SK-N-SH (cell line): ENCODE measurements around the gene LHB. TPM values are rescaled to one million over a fixed set of nuclear protein-coding genes. Genes with fewer than 3 reads are reported as not detected.

Experiments
- CTCF ChIA-PET: fragments of 300-600, 350-600 bp; formaldehyde crosslinking; extraction: SDS; loops from one replicate; lab custom pipeline; 2021; lab: Yijun Ruan, JAX
- POLR2A ChIA-PET: fragments of 350-600 bp; sonication (Branson Sonifier 250); formaldehyde crosslinking; extraction: SDS; loops from one replicate; lab custom pipeline; 2020; ENCODE audit warnings: antibody characterized with exemption, inconsistent platforms; lab: Yijun Ruan, JAX
- DNase-seq: peaks from one replicate; pipeline ENCODE4 v3.0.0; 2012
- H2AFZ ChIP-seq: fragments of 200-600 bp; sonication (generic); 2 replicates; pipeline ENCODE4 v1.8.1; 2016; ENCODE audit warnings: antibody characterized with exemption, mild to moderate bottlenecking, low read depth
- H3F3A ChIP-seq: fragments of 200-600 bp; sonication (generic); replicated peaks from 2 replicates; pipeline ENCODE3; 2016; ENCODE audit warnings: antibody characterized with exemption, mild to moderate bottlenecking; ENCODE audit not compliant: insufficient read depth
- H3K27ac ChIP-seq, 2 experiments: fragments of 200-500 bp in 1 of 2; fragments of 200-600 bp in 1 of 2; sonication (Bioruptor generic) in 1 of 2; sonication (generic), shearing (Covaris generic) in 1 of 2; 2 replicates each; pipeline versions ENCODE4 v1.5.1 to v1.6.1; 2014 to 2016; ENCODE audit warnings: low read depth in 2 of 2, inconsistent platforms in 1 of 2, low read length in 1 of 2, mild to moderate bottlenecking in 1 of 2, mixed read lengths in 1 of 2
- H3K27me3 ChIP-seq: fragments of 200-600 bp; sonication (generic), shearing (Covaris generic); 2 replicates; pipeline ENCODE4 v1.6.1; 2016; ENCODE audit warnings: mixed run types; ENCODE audit not compliant: insufficient read depth
- H3K36me3 ChIP-seq, 2 experiments: fragments of 200-500 bp in 1 of 2; fragments of 200-600 bp in 1 of 2; sonication (Bioruptor generic) in 1 of 2; sonication (generic) in 1 of 2; replicated peaks in 1 of 2; 2 replicates each; pipeline versions ENCODE3 to v1.5.1; 2014 to 2016; ENCODE audit warnings: low read length in 1 of 2, mild to moderate bottlenecking in 1 of 2; ENCODE audit not compliant: insufficient read depth in 2 of 2, control insufficient read depth in 1 of 2
- H3K4me1 ChIP-seq, 2 experiments: fragments of 200-500 bp in 1 of 2; fragments of 200-600 bp in 1 of 2; sonication (Bioruptor generic) in 1 of 2; sonication (generic), shearing (Covaris generic) in 1 of 2; 2 replicates each; pipeline versions ENCODE4 v1.5.1 to v1.6.1; 2014 to 2016; ENCODE audit warnings: low read depth in 1 of 2, low read length in 1 of 2, mixed run types in 1 of 2; ENCODE audit not compliant: insufficient read depth in 2 of 2, control insufficient read depth in 1 of 2
- H3K4me2 ChIP-seq: fragments of 200-600 bp; sonication (generic), shearing (Covaris generic); 2 replicates; pipeline ENCODE4 v1.6.1; 2017; ENCODE audit warnings: mixed run types
- H3K4me3 ChIP-seq, 2 experiments: fragments of 200-500 bp in 1 of 2; fragments of 200-600 bp in 1 of 2; sonication (Bioruptor generic) in 1 of 2; sonication (generic), shearing (Covaris generic) in 1 of 2; 2 replicates each; pipeline versions ENCODE4 v1.5.1 to v1.8.1; 2014 to 2016; ENCODE audit warnings: low read depth in 2 of 2, inconsistent platforms in 1 of 2, low read length in 1 of 2, mild to moderate bottlenecking in 1 of 2, mixed read lengths in 1 of 2, moderate library complexity in 1 of 2
- H3K79me2 ChIP-seq: fragments of 200-600 bp; sonication (generic); 2 replicates; pipeline ENCODE4 v1.8.1; 2017; ENCODE audit warnings: mild to moderate bottlenecking; ENCODE audit not compliant: insufficient read depth
- H3K9ac ChIP-seq: fragments of 200-600 bp; sonication (generic); 2 replicates; pipeline ENCODE4 v1.6.1; 2017; ENCODE audit warnings: mixed run types
- H3K9me2 ChIP-seq: fragments of 200-600 bp; sonication (generic); 2 replicates; pipeline ENCODE4 v1.6.1; 2017; ENCODE audit warnings: mixed run types
- H3K9me3 ChIP-seq: fragments of 200-600 bp; sonication (generic); 2 replicates; pipeline ENCODE4 v1.6.1; 2017; ENCODE audit warnings: mixed run types, mild to moderate bottlenecking, moderate library complexity
- H4K20me1 ChIP-seq: fragments of 200-600 bp; sonication (generic); 2 replicates; pipeline ENCODE4 v1.6.1; 2017; ENCODE audit warnings: mild to moderate bottlenecking, mixed run types; ENCODE audit not compliant: insufficient read depth
- CHD2 ChIP-seq: fragments of 150-350 bp; IDR thresholded peaks from 2 replicates; pipeline ENCODE4 v1.6.1; 2018; ENCODE audit warnings: low read length; ENCODE audit not compliant: partially characterized antibody
- FOSL2 ChIP-seq: IDR thresholded peaks from 2 replicates; pipeline ENCODE4 v1.4.0; 2012; ENCODE audit warnings: low read depth, mild to moderate bottlenecking, moderate library complexity, borderline replicate concordance
- FOXM1 ChIP-seq: IDR thresholded peaks from 2 replicates; pipeline ENCODE4 v1.4.0; 2012; ENCODE audit warnings: low read depth, mild to moderate bottlenecking
- GATA2 ChIP-seq: sonication (generic); formaldehyde crosslinking; IDR thresholded peaks from 2 replicates; pipeline ENCODE4 v1.5.0; 2020; ENCODE audit warnings: mild to moderate bottlenecking, missing genetic modification reagents
- NRF1 ChIP-seq: IDR thresholded peaks from 2 replicates; pipeline ENCODE4 v1.6.1; 2012; ENCODE audit warnings: low read depth, mild to moderate bottlenecking, low read length
- POLR2AphosphoS5 ChIP-seq: IDR thresholded peaks from 2 replicates; pipeline ENCODE4 v1.6.1; 2012; ENCODE audit warnings: low read depth, low read length
- RCOR1 ChIP-seq: fragments of 150-350 bp; IDR thresholded peaks from 2 replicates; pipeline ENCODE4 v1.6.1; 2017; ENCODE audit warnings: antibody characterized with exemption, low read length
- RXRA ChIP-seq: IDR thresholded peaks from 2 replicates; pipeline ENCODE4 v1.4.0; 2012; ENCODE audit warnings: low read depth, mild to moderate bottlenecking, borderline replicate concordance
- SMC3 ChIP-seq: IDR thresholded peaks from 2 replicates; pipeline ENCODE4 v1.6.1; 2012; ENCODE audit warnings: low read depth, low read length, improper control_type of control experiment
- TAF1 ChIP-seq: IDR thresholded peaks from 2 replicates; pipeline ENCODE4 v1.6.1; 2012; ENCODE audit warnings: low read depth, mild to moderate bottlenecking, low read length, moderate library complexity, borderline replicate concordance
- TCF12 ChIP-seq: IDR thresholded peaks from 2 replicates; pipeline ENCODE4 v1.4.0; 2012
- WGBS: methylation state at CpG from one replicate; pipeline ENCODE4 v1.1.6; 2017; ENCODE audit warnings: low lambda C conversion rate; 5-methylcytosine and 5-hydroxymethylcytosine counted together
- polyA plus RNA-seq, 3 experiments: library from polyadenylated mRNA; depleted of rRNA; stranded (reverse); fragments of >200 nt; gene quantifications; 2 replicates each; pipeline ENCODE4 v1.2.3, GENCODE V29; 2012
- TF ChIP-seq, protein P1 (sequence below): IDR thresholded peaks from 2 replicates; pipeline ENCODE4 v1.6.1; 2012; ENCODE audit warnings: mild to moderate bottlenecking, low read depth, low read length, moderate library complexity
- TF ChIP-seq, protein P2 (sequence below): IDR thresholded peaks from 2 replicates; pipeline ENCODE4 v1.4.0; 2012; ENCODE audit warnings: low read depth, borderline replicate concordance

LHB gene
- polyA plus RNA-seq, 1 of the 3 experiments (the other 2 are of a cell fraction), result 0.13 TPM

DNA sequence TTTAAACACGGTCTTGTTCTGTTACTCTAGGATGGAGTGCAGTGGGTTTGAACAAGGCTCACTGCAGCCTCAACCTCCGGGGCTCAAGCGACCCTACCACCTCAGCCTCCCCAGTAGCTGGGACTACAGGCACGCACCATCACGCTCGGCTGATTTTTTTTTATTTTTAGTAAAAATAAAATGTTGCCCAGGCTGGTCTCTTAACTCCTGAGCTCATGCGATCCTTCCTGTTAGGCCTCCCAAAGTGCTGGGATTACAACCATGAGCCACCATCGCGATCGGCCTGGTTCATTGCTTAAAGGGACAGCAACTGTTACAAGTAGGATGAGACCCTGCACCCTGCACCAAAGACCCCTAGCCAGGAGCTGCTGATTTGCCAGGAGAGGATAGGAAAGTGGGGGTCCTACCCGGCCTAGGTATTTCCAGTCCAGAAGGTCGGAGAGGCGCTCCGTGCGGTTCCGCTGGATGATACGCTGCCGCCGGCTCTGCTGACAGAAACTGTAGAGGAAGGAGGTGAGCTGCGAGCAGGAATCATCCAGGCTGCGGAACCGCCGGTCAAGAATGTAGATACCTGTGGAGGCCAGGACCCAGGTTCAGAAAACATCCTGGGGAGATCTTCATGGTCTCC is 46.6 kb downstream of the LHB start (continued):
- TF ChIP-seq GATA2 (CRISPR knock-in tag), result no peak
- TF ChIP-seq, protein P1, sequence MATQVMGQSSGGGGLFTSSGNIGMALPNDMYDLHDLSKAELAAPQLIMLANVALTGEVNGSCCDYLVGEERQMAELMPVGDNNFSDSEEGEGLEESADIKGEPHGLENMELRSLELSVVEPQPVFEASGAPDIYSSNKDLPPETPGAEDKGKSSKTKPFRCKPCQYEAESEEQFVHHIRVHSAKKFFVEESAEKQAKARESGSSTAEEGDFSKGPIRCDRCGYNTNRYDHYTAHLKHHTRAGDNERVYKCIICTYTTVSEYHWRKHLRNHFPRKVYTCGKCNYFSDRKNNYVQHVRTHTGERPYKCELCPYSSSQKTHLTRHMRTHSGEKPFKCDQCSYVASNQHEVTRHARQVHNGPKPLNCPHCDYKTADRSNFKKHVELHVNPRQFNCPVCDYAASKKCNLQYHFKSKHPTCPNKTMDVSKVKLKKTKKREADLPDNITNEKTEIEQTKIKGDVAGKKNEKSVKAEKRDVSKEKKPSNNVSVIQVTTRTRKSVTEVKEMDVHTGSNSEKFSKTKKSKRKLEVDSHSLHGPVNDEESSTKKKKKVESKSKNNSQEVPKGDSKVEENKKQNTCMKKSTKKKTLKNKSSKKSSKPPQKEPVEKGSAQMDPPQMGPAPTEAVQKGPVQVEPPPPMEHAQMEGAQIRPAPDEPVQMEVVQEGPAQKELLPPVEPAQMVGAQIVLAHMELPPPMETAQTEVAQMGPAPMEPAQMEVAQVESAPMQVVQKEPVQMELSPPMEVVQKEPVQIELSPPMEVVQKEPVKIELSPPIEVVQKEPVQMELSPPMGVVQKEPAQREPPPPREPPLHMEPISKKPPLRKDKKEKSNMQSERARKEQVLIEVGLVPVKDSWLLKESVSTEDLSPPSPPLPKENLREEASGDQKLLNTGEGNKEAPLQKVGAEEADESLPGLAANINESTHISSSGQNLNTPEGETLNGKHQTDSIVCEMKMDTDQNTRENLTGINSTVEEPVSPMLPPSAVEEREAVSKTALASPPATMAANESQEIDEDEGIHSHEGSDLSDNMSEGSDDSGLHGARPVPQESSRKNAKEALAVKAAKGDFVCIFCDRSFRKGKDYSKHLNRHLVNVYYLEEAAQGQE, result no peak
- TF ChIP-seq TAF1, result no peak
- no peak for TF ChIP-seq TCF12
- no peak for TF ChIP-seq RXRA
- TF ChIP-seq, protein P2, sequence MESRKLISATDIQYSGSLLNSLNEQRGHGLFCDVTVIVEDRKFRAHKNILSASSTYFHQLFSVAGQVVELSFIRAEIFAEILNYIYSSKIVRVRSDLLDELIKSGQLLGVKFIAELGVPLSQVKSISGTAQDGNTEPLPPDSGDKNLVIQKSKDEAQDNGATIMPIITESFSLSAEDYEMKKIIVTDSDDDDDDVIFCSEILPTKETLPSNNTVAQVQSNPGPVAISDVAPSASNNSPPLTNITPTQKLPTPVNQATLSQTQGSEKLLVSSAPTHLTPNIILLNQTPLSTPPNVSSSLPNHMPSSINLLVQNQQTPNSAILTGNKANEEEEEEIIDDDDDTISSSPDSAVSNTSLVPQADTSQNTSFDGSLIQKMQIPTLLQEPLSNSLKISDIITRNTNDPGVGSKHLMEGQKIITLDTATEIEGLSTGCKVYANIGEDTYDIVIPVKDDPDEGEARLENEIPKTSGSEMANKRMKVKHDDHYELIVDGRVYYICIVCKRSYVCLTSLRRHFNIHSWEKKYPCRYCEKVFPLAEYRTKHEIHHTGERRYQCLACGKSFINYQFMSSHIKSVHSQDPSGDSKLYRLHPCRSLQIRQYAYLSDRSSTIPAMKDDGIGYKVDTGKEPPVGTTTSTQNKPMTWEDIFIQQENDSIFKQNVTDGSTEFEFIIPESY, result no peak

DNA sequence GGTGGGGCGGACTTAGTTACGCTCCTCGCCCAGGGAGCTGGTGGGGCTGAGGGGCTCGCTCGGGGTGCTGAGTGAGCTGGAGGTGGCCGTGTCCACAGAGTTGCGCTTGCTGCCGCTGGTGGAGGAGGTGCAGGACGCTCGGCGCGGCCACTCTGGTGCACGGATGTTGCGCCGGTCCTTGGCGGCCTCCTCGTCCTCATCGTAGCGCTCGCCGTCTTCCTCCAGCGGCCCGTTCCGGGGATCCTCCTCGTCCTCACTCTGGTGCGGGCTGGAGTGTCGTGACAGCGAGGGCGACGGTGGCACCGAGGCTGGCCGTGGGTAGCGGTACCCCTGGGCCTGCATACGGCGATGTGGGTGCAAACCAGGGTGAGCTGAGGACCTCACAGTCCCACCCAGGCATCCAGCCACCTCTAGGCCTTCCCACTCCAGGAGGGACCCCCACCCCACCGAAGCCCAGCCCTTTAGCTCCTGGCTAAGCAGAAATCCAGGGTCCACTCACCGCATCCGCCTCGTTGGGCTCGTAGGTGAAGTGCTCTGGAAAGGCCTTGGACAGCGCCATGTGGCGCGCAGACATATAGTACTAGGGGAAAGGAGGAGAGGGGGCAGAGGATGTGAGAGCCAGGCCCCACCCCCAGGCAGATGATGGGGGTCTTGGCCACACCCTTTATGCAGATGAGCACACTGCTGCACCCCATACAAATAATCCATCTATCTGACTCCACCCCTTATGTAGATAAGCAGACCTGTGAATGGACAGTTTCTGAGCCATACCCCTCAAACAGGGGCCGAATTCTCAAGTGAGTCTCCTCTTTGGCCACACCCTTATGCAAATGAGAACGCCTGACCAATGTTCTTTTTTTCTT is 47.4 kb downstream of the LHB start:
- WGBS, result 94% methylated on average over 40 of the region's 45 CpGs
- Histone ChIP-seq H3K4me1 (peaks cover 3 to 13% of the 10 kb centered on the region in 2 experiments; a peak in 3 of 4 replicates), H3K27ac (no peak overlapping the region), H3F3A (peaks cover 39% of the 10 kb centered on the region), H3K9ac (no peak overlapping the region), H3K36me3 (peaks cover 19 to 36% of the 10 kb centered on the region in 2 experiments), H3K9me3 (no peaks in the 10 kb centered on the region)
- POLR2A ChIA-PET, result interaction anchor here (0.6 to 1.2 kb wide), 2 partner anchors 181 to 657 kb away, joined by 3 to 4 read pairs; no protein-coding TSS in a partner anchor
- DNase-seq, result no peak
- no peak for TF ChIP-seq FOXM1
- TF ChIP-seq SMC3, result no peak
- TF ChIP-seq, protein P2, result no peak
- no peak for TF ChIP-seq POLR2AphosphoS5
- no peak for TF ChIP-seq RCOR1
- TF ChIP-seq FOSL2, result no peak
- TF ChIP-seq CHD2, result no peak
- no peak for TF ChIP-seq TCF12
- TF ChIP-seq RXRA, result no peak
- TF ChIP-seq NRF1, result no peak
- TF ChIP-seq, all 33 proteins: peak for 0
- Histone ChIP-seq H2AFZ (no peak overlapping the region), H3K4me3 (no peak overlapping the region), H4K20me1 (peaks cover 18% of the 10 kb centered on the region), H3K79me2 (peaks cover 19% of the 10 kb centered on the region), H3K4me2 (no peak overlapping the region), H3K27me3 (no peaks in the 10 kb centered on the region), H3K9me2 (no peaks in the 10 kb centered on the region)
- CTCF ChIA-PET, result interaction anchor here (1.1 to 4.8 kb wide), 10 partner anchors 15 to 189 kb away, joined by 3 to 54 read pairs (median 8); partner anchors contain the start of genes BAX, GYS1, HSD17B14 and PPP1R15A
